Astrocyte (in vitro differentiated cells and primary cell): ENCODE data around the gene CTNNA3.

Experiments
- CTCF ChIP-seq: IDR thresholded peaks from 2 replicates; pipeline ENCODE4 v1.5.1; 2011; ENCODE audit warnings: low read depth, mild to moderate bottlenecking, inconsistent platforms, low read length, moderate library complexity; ENCODE audit not compliant: insufficient read depth
- EZH2 ChIP-seq: IDR thresholded peaks from 2 replicates; pipeline ENCODE4 v1.6.1; 2012; ENCODE audit warnings: mild to moderate bottlenecking, low read length, inconsistent platforms; ENCODE audit not compliant: insufficient read depth

GRCh38 chr10:66321723-66322665, 1374.0 kb downstream of the CTNNA3 start:
- TF ChIP-seq CTCF, result no peak
- TF ChIP-seq EZH2, result no peak
